Measurements from ENCODE around the gene KLHL29.

Gene KLHL29

GRCh38 chr2:23687214-23687613, 302.2 kb downstream of the KLHL29 start:
- no peak for DNase-seq (ENCODE audit: low read depth)
- in situ Hi-C loops (cut with HindIII; ENCODE audit: low sequenced_read_pairs), result no loop called here
- no peak for TF ChIP-seq CTCF (IDR thresholded peaks at IDR 0.05; ENCODE audit: low read depth, low read length, missing control alignments)
- no peak overlapping the region for H3K4me3 ChIP-seq (ENCODE audit: low read depth, low read length)

GRCh38 chr2:23687713-23688112, 302.7 kb downstream of the KLHL29 start:
- DNase-seq (ENCODE audit: low read depth), result no peak
- in situ Hi-C loops (cut with HindIII; ENCODE audit: low sequenced_read_pairs), result no loop called here
- no peak for TF ChIP-seq CTCF (IDR thresholded peaks at IDR 0.05; ENCODE audit: low read depth, low read length, missing control alignments)
- H3K4me3 ChIP-seq (ENCODE audit: low read depth, low read length), result no peak overlapping the region

GRCh38 chr2:23688486-23689130, 303.6 kb downstream of the KLHL29 start:
- in situ Hi-C loops (cut with HindIII; ENCODE audit: low sequenced_read_pairs), result no loop called here
- no peak for DNase-seq (ENCODE audit: low read depth)
- no peak for TF ChIP-seq CTCF (IDR thresholded peaks at IDR 0.05; ENCODE audit: low read depth, low read length, missing control alignments)
- no peak overlapping the region for H3K4me3 ChIP-seq (ENCODE audit: low read depth, low read length)

- no peak overlapping the region for H3K4me3 ChIP-seq (ENCODE audit: low read depth, low read length)
- no peak for TF ChIP-seq CTCF (IDR thresholded peaks at IDR 0.05; ENCODE audit: low read depth, low read length, missing control alignments)
- no peak for DNase-seq (ENCODE audit: low read depth)
- in situ Hi-C loops (cut with HindIII; ENCODE audit: low sequenced_read_pairs), result no loop called here
These were observed 304.2 kb downstream of the KLHL29 start for GRCh38 chr2:23689131-23689700.

GRCh38 chr2:23689891-23690290, 304.9 kb downstream of the KLHL29 start:
- TF ChIP-seq CTCF (IDR thresholded peaks at IDR 0.05; ENCODE audit: low read depth, low read length, missing control alignments), result no peak
- DNase-seq (ENCODE audit: low read depth), result no peak
- H3K4me3 ChIP-seq (ENCODE audit: low read depth, low read length), result no peak overlapping the region
- in situ Hi-C loops (cut with HindIII; ENCODE audit: low sequenced_read_pairs), result no loop called here

GRCh38 chr2:23690421-23691105, 305.6 kb downstream of the KLHL29 start:
- in situ Hi-C loops (cut with HindIII; ENCODE audit: low sequenced_read_pairs), result no loop called here
- no peak for TF ChIP-seq CTCF (IDR thresholded peaks at IDR 0.05; ENCODE audit: low read depth, low read length, missing control alignments)
- H3K4me3 ChIP-seq (ENCODE audit: low read depth, low read length), result no peak overlapping the region
- no peak for DNase-seq (ENCODE audit: low read depth)
